HG02852 (cell line): ENCODE data around the gene PTPA.
"Not testable (repeated sequence)": the region's sequence is repeated elsewhere in the genome, so short reads cannot be mapped to it uniquely, and the experiment has no call there.

Experiments used
- ATAC-seq: cut with Tn5 transposase; IDR thresholded peaks from one replicate; pipeline ENCODE4 v1.9.1; 2021; ENCODE audit warnings: mild to moderate bottlenecking, moderate library complexity; ENCODE audit not compliant: unreplicated experiment

Gene PTPA

DNA sequence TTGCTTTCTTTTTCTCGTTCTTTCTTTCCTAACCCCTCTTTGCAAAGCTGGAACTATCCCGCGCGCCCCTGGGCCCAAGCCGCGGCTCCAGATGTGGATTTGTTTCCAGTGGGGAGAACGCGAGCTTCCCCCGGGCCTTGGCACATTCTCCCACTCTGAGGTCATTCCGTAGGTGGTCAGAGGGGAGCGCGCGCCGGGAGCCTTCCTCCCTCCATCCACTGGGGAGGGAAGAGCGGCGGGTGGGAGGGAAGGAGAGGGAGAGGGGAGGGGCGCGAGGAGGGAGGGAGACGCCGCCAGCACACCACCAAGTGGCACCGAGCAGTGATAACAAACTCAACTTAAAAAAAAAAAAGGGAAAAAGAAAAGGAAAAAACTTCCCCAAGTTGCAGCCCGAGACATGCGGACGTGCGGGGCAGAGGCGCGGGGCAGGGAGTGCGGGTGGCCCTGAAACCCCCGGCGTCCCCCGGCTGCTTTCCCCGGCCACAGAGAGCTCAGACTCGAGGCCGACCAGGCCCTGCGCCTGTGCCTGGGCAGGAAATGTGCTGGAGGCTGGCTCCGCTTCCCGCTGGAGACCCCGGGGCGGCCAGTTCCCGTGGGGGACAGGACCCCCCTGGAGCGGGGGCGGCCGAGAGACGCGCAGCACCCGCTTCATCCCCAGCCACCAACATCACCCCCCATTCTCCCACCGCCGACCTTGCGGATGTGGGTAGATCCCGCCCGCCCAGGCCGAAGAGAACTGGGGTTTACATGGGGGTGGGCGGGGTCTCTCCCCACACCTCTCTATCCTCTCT, 63.7 kb downstream of the PTPA start:
- ATAC-seq: no peak

- ATAC-seq: no peak
Measured at GRCh38 chr9:129175515-129175824, 64.3 kb downstream of the PTPA start.

- no peak for ATAC-seq
Measured at GRCh38 chr9:129175825-129176633, 64.8 kb downstream of the PTPA start.

DNA sequence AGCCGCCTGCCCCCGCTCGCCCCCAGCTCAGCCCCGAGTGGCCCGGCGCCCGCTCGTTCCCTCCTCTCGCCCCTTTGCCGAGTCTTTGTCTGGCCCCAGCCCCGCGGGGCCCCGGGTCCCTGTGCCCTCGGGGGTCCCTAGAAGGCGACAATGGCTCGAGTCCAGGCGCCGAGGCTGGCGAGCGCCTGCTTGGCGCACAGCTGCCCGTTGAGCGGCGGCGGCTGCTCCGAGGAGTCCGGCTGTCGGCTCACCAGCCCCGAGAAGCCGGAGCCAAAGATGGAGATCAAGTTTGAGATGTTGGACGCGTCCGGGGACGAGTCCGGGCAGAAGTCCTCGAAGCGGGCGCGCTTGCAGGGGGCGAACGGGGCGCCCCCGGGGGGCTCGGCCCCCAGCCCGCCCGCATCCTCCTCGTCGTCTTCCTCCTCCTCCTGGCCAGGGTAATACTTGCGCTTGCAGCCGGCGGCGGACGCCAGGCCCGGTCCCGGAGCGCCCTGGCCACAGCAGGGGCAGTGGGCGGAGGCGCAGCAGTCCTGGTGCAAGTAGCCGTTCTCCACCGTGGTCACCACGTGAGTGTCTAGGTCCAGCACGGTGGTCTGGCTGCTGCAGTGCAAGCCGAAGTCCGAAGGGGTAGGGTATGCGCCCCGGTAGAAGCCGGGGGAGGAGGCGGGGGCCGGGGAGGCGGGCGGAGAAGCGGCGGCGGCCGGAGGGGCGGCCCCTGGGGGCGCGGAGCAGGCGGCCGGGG, 65.7 kb downstream of the PTPA start:
- ATAC-seq: no peak

DNA sequence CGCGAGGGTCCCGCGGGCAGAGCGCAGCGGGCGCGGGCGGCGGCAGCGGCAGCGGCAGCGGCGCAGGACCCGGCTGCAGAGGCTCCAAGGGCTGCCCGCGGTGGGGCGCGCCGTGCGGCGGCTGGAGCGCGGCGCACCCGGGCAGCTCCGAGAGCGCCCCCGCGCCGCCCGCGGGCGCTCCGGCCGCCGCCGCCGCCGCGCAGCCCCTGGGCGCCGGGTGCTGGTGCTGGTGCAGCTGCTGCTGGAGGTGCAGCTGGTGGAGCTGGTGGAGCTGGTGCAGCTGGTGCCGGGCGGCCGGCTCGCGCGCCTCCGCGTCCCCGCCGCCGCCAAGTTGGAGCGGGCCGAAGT, 66.2 kb downstream of the PTPA start:
- ATAC-seq: peak; percentile 12

- peak; percentile 82 for ATAC-seq
Measured at GRCh38 chr9:129177791-129178567, 66.8 kb downstream of the PTPA start, which contains the start of gene IER5L. TSS of gene IER5L (minus strand) at chr9:129178261. CDS start at chr9:129178052, 209 bp downstream.

GRCh38 chr9:129178568-129179382, 67.6 kb downstream of the PTPA start:
- ATAC-seq: no peak

GRCh38 chr9:129181246-129181645, 70.0 kb downstream of the PTPA start:
- ATAC-seq: no peak

GRCh38 chr9:129182122-129182521, 70.9 kb downstream of the PTPA start:
- no peak for ATAC-seq

DNA sequence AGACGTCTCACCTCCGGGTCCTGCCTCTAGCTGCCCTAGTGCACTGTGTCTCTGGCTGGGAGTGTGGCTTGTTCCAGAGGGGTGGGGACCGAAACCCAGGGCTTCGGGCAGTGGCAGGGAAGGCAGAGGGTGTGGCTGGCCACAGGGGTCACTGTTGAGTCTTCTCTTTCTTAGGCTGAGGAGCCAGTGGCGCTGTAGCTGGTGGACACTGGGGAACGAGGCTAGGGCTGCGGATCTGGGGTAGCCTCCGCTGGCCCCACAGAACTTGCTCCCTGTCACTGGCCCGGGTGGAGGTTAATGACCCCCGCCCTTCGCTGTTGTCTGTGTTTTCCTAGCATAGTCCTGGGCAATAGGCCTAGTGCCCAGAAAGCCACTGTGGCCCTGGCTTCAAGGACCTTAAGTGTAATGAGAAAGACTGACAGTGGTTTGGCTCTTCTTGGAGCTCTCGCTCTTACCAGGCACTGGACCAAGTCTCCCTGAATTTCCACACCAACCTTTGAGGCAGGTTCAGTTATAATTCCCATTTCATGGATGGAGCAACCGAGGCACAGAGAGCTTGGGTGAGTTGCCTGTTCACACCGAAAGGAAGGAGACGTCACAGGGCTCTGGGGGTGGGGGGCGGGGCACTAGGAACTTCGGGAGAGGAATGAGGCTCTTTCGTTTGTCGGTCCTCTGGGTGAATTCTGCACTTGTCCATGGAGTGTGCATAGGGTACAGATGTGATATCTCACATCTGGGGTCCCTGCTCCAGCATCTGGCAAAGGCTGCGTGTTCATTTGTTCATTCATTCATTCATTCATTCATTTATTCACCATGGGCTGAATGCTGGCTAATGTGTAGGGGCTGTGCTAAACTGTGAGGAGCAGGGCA, 71.6 kb downstream of the PTPA start:
- ATAC-seq: no peak

GRCh38 chr9:129183495-129184218, 72.4 kb downstream of the PTPA start:
- ATAC-seq: no peak

DNA sequence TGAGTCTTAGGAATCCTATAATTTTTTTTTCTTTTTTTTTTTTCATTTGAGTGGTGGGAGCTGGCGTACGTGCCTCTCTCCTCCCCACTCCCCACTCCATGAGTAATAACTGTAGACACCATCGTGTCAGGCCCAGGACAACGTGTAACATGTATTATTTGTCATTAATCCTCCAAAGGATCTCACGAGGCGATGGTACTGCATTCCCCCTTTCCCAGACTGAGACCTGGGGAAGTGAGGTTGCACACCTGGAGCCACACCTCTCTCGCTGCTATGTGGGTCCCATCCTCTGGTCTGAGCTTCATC, 73.0 kb downstream of the PTPA start:
- ATAC-seq: no peak

DNA sequence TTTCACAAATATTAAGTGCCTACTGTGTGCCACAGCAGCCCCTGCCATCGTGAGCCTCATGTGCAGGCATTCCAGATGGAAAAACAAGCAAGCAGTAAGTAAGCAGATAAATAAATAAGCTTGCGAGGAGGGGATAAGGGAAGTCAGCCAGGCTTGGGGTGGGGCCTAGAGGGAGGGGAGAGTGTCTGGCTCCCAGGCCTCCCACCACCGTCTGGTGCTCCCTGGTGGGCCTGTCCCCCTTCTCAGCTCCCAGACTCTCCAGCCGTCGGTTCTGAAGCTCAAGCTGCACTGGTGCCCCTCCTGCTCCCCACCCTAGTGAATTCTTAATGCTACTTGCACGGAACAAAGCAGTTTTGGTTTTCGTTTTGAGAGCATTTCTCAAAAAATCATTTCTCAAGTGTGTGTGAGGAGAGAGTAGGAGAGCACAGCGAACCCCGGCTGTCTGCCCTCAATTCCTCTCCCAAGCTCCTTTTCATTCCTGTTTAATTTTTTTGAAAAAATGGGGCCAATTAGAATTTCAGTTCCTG, 73.4 kb downstream of the PTPA start:
- no peak for ATAC-seq

GRCh38 chr9:129185402-129185801, 74.2 kb downstream of the PTPA start:
- ATAC-seq: no peak

GRCh38 chr9:129185991-129186390, 74.8 kb downstream of the PTPA start:
- ATAC-seq: no peak

DNA sequence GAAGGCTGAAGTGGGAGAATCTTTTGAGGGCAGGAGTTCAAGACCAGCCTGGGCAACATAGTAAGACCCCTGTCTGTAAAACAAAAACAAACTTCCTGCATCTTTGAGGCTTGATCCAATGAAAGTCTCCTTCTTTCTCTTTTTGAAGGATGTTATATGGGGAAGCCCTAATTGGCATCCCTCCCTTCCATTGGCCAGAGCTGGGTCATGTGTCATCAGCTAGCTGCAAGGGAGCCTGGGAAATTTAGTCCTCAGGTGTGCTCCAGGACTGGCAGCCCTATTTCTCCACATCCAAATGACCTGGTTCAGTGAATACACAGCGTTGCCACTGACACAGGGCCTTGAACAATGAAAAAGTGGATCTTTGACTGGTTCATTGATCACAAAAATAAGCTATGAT, 75.8 kb downstream of the PTPA start:
- ATAC-seq: no peak

- not testable (repeated sequence) for ATAC-seq
Measured at GRCh38 chr9:129189971-129190370, 78.8 kb downstream of the PTPA start.

- ATAC-seq: no peak
Measured at GRCh38 chr9:129191234-129191633, 80.0 kb downstream of the PTPA start.
